ENCODE results near the gene GTF2A1L. TPM values are rescaled to one million over a fixed set of nuclear protein-coding genes. Genes with fewer than 3 reads are reported as not detected.
A peak's percentile ranks its signal among the peaks of the same experiment; 100 is the strongest.

GTF2A1L gene
- total and polyA plus RNA-seq, 10 of the 15 experiments (the other 5 are each of a cell fraction or from before 2014, with no cell fraction given), result not detected

GRCh38 chr2:48601349-48601748 lies 16.3 kb upstream of the GTF2A1L start:
- intact Hi-C loops (cut with micrococcal nuclease; ENCODE audit: unreplicated experiment), result loop anchor here (2.0 to 10.0 kb wide), 4 partner anchors 343 to 1893 kb away; no protein-coding TSS in a partner anchor

More at GRCh38 chr2:48601349-48601748, 16.3 kb upstream of the GTF2A1L start:
- Histone ChIP-seq H4K20me1 (ENCODE audit: control insufficient read depth, insufficient read depth) (no peaks in the 10 kb centered on the region), H3K27me3 (replicated peaks in 1 of 2; ENCODE audit: control insufficient read depth in 2 of 2, insufficient read depth in 2 of 2, low read length in 1 of 2) (peaks cover 0 to 2% of the 10 kb centered on the region in 2 experiments; a peak in 1 of 4 replicates), H3K4me1 (ENCODE audit: control insufficient read depth, insufficient read depth, low read length) (no peaks in the 10 kb centered on the region), H3K9me3 (replicated peaks; ENCODE audit: control insufficient read depth, insufficient read depth, low read length) (no peaks in the 10 kb centered on the region), H3K4me3 (no peak overlapping the region), H3K9ac (ENCODE audit: control insufficient read depth, insufficient read depth, low read length) (no peak overlapping the region), H2AFZ (ENCODE audit: control insufficient read depth, low read depth, low read length) (no peak overlapping the region), H3K27ac (ENCODE audit: control insufficient read depth, insufficient read depth) (no peak overlapping the region), H3K36me3 (ENCODE audit: control insufficient read depth in 2 of 2, insufficient read depth in 2 of 2, low read length in 1 of 2) (no peaks in the 10 kb centered on the region), H3K79me2 (ENCODE audit: control insufficient read depth, insufficient read depth, low read length) (no peaks in the 10 kb centered on the region), H3K4me2 (ENCODE audit: control insufficient read depth, insufficient read depth) (no peak overlapping the region)
- 9% methylated on average over 7 of the region's 7 CpGs for WGBS (ENCODE audit: insufficient coverage, insufficient replicate concordance, low lambda C conversion rate, missing lambda C conversion rate)
- FAIRE-seq (no peak), DNase-seq (ENCODE audit: low read depth, low spot score) (no peak), ATAC-seq (peak; percentile 86)
- CTCF ChIA-PET, result interaction anchor here (1.4 to 1.9 kb wide), 2 partner anchors 9 to 1801 kb away, joined by 8 to 11 read pairs; no protein-coding TSS in a partner anchor
- in situ Hi-C loops (cut with MboI), result no loop called here
- TF ChIP-seq SMC3 (IDR thresholded peaks at IDR 0.05; ENCODE audit: borderline replicate concordance, low read length) (peak; percentile 37; the same call in 1 of the 2 replicates), SMAD5 (IDR thresholded peaks at IDR 0.05; ENCODE audit: low read depth) (no peak), RAD21 (IDR thresholded peaks at IDR 0.05; ENCODE audit: insufficient read depth, low read depth, low read length) (peak; percentile 40; the same call in 1 of the 2 replicates), CTCF (IDR thresholded peaks at IDR 0.05 in 2 of 3, conservative IDR thresholded peaks at IDR 0.05 in 1 of 3; ENCODE audit: control insufficient read depth in 2 of 3, extremely low read depth in 1 of 3, insufficient read depth in 1 of 3, low read depth in 3 of 3, low read length in 3 of 3) (peak; percentile 38 to 58 (median 45))
- RAD21 ChIA-PET (ENCODE audit: unreplicated experiment), result no interaction called here
- no TSS peak for BruUV-seq (replicated peaks)
- POLR2A ChIA-PET, result no interaction called here
- SMC1A ChIA-PET (ENCODE audit: uncharacterized antibody, unreplicated experiment), result interaction anchor here (0.7 kb wide), 1 partner anchor 1609 kb away, joined by 3 read pairs; no protein-coding TSS in a partner anchor
